H9 (cell line): Measurements from ENCODE around the gene DOCK7. TPM values are rescaled to one million over a fixed set of nuclear protein-coding genes. Genes with fewer than 3 reads are reported as not detected.

Experiments used
- DNase-seq: peaks from one replicate; pipeline ENCODE4 v3.0.0-alpha.2; 2017
- H2AFZ ChIP-seq: one replicate; pipeline ENCODE4 v1.6.1; 2013; ENCODE audit warnings: mild to moderate bottlenecking, low read length, control low read depth, moderate library complexity
- H2AK5ac ChIP-seq: 2 replicates; pipeline ENCODE4 v1.6.1; 2013; ENCODE audit warnings: low read length, control low read depth, mixed read lengths; ENCODE audit not compliant: insufficient read length
- H2BK120ac ChIP-seq: one replicate; pipeline ENCODE4 v1.6.1; 2013; ENCODE audit warnings: low read depth, mild to moderate bottlenecking, low read length, control low read depth, inconsistent platforms; ENCODE audit not compliant: poor library complexity, severe bottlenecking
- H2BK12ac ChIP-seq: 2 replicates; pipeline ENCODE4 v1.6.1; 2013; ENCODE audit warnings: low read length, control low read depth, mixed read lengths, low read depth; ENCODE audit not compliant: insufficient read length
- H2BK15ac ChIP-seq: 2 replicates; pipeline ENCODE4 v1.6.1; 2013; ENCODE audit warnings: low read depth, low read length, control low read depth
- H2BK20ac ChIP-seq: one replicate; pipeline ENCODE4 v1.6.1; 2013; ENCODE audit warnings: low read depth, mild to moderate bottlenecking, low read length, control low read depth, inconsistent platforms; ENCODE audit not compliant: poor library complexity, severe bottlenecking
- H2BK5ac ChIP-seq: 2 replicates; pipeline ENCODE4 v1.6.1; 2013; ENCODE audit warnings: low read length, control low read depth, mixed read lengths; ENCODE audit not compliant: insufficient read length
- H3K14ac ChIP-seq: 2 replicates; pipeline ENCODE4 v1.6.1; 2013; ENCODE audit warnings: low read length, control low read depth; ENCODE audit not compliant: insufficient read depth
- H3K18ac ChIP-seq: 2 replicates; pipeline ENCODE4 v1.6.1; 2013; ENCODE audit warnings: low read depth, mild to moderate bottlenecking, mixed read lengths, low read length, control low read depth; ENCODE audit not compliant: insufficient read length
- H3K23ac ChIP-seq: 2 replicates; pipeline ENCODE4 v1.6.1; 2013; ENCODE audit warnings: low read length, control low read depth, mixed read lengths, low read depth; ENCODE audit not compliant: insufficient read length
- H3K23me2 ChIP-seq: 2 replicates; pipeline ENCODE4 v1.6.1; 2013; ENCODE audit warnings: low read depth, mild to moderate bottlenecking, mixed read lengths, low read length, control low read depth; ENCODE audit not compliant: insufficient read length, poor library complexity, severe bottlenecking
- H3K27ac ChIP-seq: 2 replicates; pipeline ENCODE4 v1.5.1; 2013; ENCODE audit warnings: low read length, control low read depth, mixed read lengths, low read depth; ENCODE audit not compliant: insufficient read length
- H3K27me3 ChIP-seq: 2 replicates; pipeline ENCODE4 v1.6.1; 2013; ENCODE audit warnings: low read length, control low read depth, inconsistent platforms; ENCODE audit not compliant: insufficient read depth
- H3K4ac ChIP-seq: 2 replicates; pipeline ENCODE4 v1.6.1; 2013; ENCODE audit warnings: low read depth, mild to moderate bottlenecking, control low read depth, inconsistent platforms, low read length, moderate library complexity
- H3K4me1 ChIP-seq: 2 replicates; pipeline ENCODE4 v1.6.1; 2013; ENCODE audit warnings: low read length, control low read depth, inconsistent platforms; ENCODE audit not compliant: insufficient read depth
- H3K4me2 ChIP-seq: 2 replicates; pipeline ENCODE4 v1.6.1; 2013; ENCODE audit warnings: low read length, control low read depth, mixed read lengths; ENCODE audit not compliant: insufficient read length, insufficient read depth
- H3K56ac ChIP-seq: 2 replicates; pipeline ENCODE4 v1.6.1; 2013; ENCODE audit warnings: low read depth, mild to moderate bottlenecking, mixed read lengths, low read length, control low read depth; ENCODE audit not compliant: insufficient read length
- H3K79me1 ChIP-seq: 2 replicates; pipeline ENCODE4 v1.6.1; 2013; ENCODE audit warnings: low read depth, mild to moderate bottlenecking, moderate library complexity, low read length, control low read depth, inconsistent platforms; ENCODE audit not compliant: insufficient read depth, poor library complexity, severe bottlenecking
- H3K79me2 ChIP-seq: 2 replicates; pipeline ENCODE4 v1.6.1; 2013; ENCODE audit warnings: low read length, control low read depth, inconsistent platforms; ENCODE audit not compliant: insufficient read depth
- H3K9ac ChIP-seq: 2 replicates; pipeline ENCODE4 v1.6.1; 2013; ENCODE audit warnings: low read length, control low read depth, mixed read lengths; ENCODE audit not compliant: insufficient read length; ENCODE audit errors: extremely low read depth
- H3K9me3 ChIP-seq: one replicate; pipeline ENCODE4 v1.6.1; 2013; ENCODE audit warnings: low read depth, low read length, inconsistent platforms; ENCODE audit not compliant: control insufficient read depth
- H3T11ph ChIP-seq: one replicate; pipeline ENCODE4 v1.6.1; 2013; ENCODE audit warnings: mild to moderate bottlenecking, low read length, control low read depth, inconsistent platforms
- H4K20me1 ChIP-seq: one replicate; pipeline ENCODE4 v1.6.1; 2013; ENCODE audit not compliant: control insufficient read depth, insufficient read length, insufficient read depth
- H4K5ac ChIP-seq: 2 replicates; pipeline ENCODE4 v1.6.1; 2013; ENCODE audit warnings: low read depth, mild to moderate bottlenecking, mixed read lengths, low read length, control low read depth; ENCODE audit not compliant: insufficient read length
- H4K8ac ChIP-seq: replicated peaks from 2 replicates; pipeline ENCODE4 v1.6.1; 2013; ENCODE audit warnings: low read length, control low read depth, mixed read lengths, low read depth; ENCODE audit not compliant: insufficient read length
- H4K91ac ChIP-seq: 2 replicates; pipeline ENCODE4 v1.6.1; 2013; ENCODE audit warnings: low read depth, mild to moderate bottlenecking, moderate library complexity, mixed read lengths, low read length, control low read depth; ENCODE audit not compliant: insufficient read length
- H3K27ac Mint-ChIP-seq, 3 experiments: 2 replicates in 2 of 3; 3 replicates in 1 of 3; pipeline ENCODE4 v1.8.0; 2020 to 2021; ENCODE audit warnings: mixed read lengths in 3 of 3, mild to moderate bottlenecking in 1 of 3, moderate library complexity in 1 of 3
- H3K27me3 Mint-ChIP-seq: 2 replicates; pipeline ENCODE4 v1.8.0; 2021; ENCODE audit warnings: low read depth, mild to moderate bottlenecking, moderate library complexity, mixed read lengths
- H3K36me3 Mint-ChIP-seq, 3 experiments: 2 replicates in 2 of 3; 3 replicates in 1 of 3; pipeline ENCODE4 v1.8.0; 2020 to 2021; ENCODE audit warnings: low read depth in 3 of 3, mixed read lengths in 3 of 3; ENCODE audit not compliant: insufficient read depth in 1 of 3
- H3K4me1 Mint-ChIP-seq, 2 experiments: 2 replicates each; pipeline ENCODE4 v1.8.0; 2020; ENCODE audit warnings: mixed read lengths in 2 of 2
- H3K4me3 Mint-ChIP-seq, 2 experiments: 2 replicates in 1 of 2; 3 replicates in 1 of 2; pipeline ENCODE4 v1.8.0; 2020 to 2021; ENCODE audit warnings: mild to moderate bottlenecking in 2 of 2, mixed read lengths in 2 of 2, moderate library complexity in 1 of 2
- H3K9me3 Mint-ChIP-seq, 2 experiments: 2 replicates in 1 of 2; 3 replicates in 1 of 2; pipeline ENCODE4 v1.8.0; 2020; ENCODE audit warnings: mild to moderate bottlenecking in 2 of 2, mixed read lengths in 2 of 2, moderate library complexity in 1 of 2
- CTCF ChIP-seq: fragments of 200-600 bp; sonication (generic); conservative IDR thresholded peaks from 3 replicates; pipeline ENCODE4 v1.8.0; 2021; ENCODE audit warnings: antibody characterized with exemption, mild to moderate bottlenecking
- WGBS: extraction: QIAGEN DNeasy Blood & Tissue Kit; methylation state at CpG from one replicate; pipeline ENCODE4 v1.1.7; 2013; ENCODE audit warnings: missing lambda C conversion rate, low lambda C conversion rate, mixed read lengths; ENCODE audit not compliant: insufficient read length; ENCODE audit errors: extremely low coverage; 5-methylcytosine and 5-hydroxymethylcytosine counted together
- total RNA-seq: library from RNA; stranded (reverse); gene quantifications from 2 replicates; pipeline ENCODE4 v1.2.1, GENCODE V29; 2021

The DOCK7 gene
- total RNA-seq, 1 experiment from 2014 or later: 36.8 TPM

GRCh38 chr1:62601457-62601856 is 86.7 kb downstream of the DOCK7 start:
- Histone ChIP-seq H3K4me2 (no peak overlapping the region), H3K4me1 (no peaks in the 10 kb centered on the region), H3K27ac (no peak overlapping the region), H3K9me3 (no peaks in the 10 kb centered on the region), H2BK20ac (no peak overlapping the region), H3K56ac (no peak overlapping the region), H2BK5ac (no peak overlapping the region), H2BK12ac (no peak overlapping the region), H2AK5ac (no peak overlapping the region), H3K23ac (no peak overlapping the region), H4K5ac (no peak overlapping the region), H3T11ph (no peak overlapping the region), H3K14ac (no peak overlapping the region), H3K18ac (no peak overlapping the region), H4K20me1 (no peaks in the 10 kb centered on the region), H4K8ac (no peak overlapping the region), H3K9ac (no peak overlapping the region), H3K79me2 (no peaks in the 10 kb centered on the region), H3K23me2 (no peaks in the 10 kb centered on the region), H2BK15ac (no peak overlapping the region), H2AFZ (no peak overlapping the region), H3K4ac (no peak overlapping the region), H3K27me3 (no peaks in the 10 kb centered on the region), H2BK120ac (no peak overlapping the region), H3K79me1 (no peaks in the 10 kb centered on the region), H4K91ac (no peak overlapping the region)
- TF ChIP-seq CTCF: no peak
- H3K27me3 Mint-ChIP-seq: no peaks in the 10 kb centered on the region
- no peak overlapping the region for H3K4me3 Mint-ChIP-seq
- no peak for DNase-seq
- H3K27ac Mint-ChIP-seq: no peak overlapping the region
- no peaks in the 10 kb centered on the region for H3K4me1 Mint-ChIP-seq
- H3K36me3 Mint-ChIP-seq: no peaks in the 10 kb centered on the region
- no CpG with 5 or more reads among the region's 2 CpGs for WGBS
- no peaks in the 10 kb centered on the region for H3K9me3 Mint-ChIP-seq
